ENCODE results near the gene RPS16. TPM values are rescaled to one million over a fixed set of nuclear protein-coding genes. Genes with fewer than 3 reads are reported as not detected.

The RPS16 gene
- total and polyA plus RNA-seq, 2 donors (not counting 1 experiment from before 2014, with no cell fraction given): 3,910 to 6,448 TPM

- 38% methylated on average over 8 of the region's 10 CpGs for WGBS (ENCODE audit: insufficient coverage)
These were observed 1.3 kb downstream of the RPS16 start for GRCh38 chr19:39434123-39435076.

More at GRCh38 chr19:39434123-39435076, 1.3 kb downstream of the RPS16 start:
- H3K4me2 ChIP-seq (replicated peaks; ENCODE audit: low read depth, low read length, poor library complexity, severe bottlenecking): peak overlapping the region; percentile 92
- H3K79me2 ChIP-seq (ENCODE audit: control insufficient read depth, insufficient read depth, low read length): peaks cover 49% of the 10 kb centered on the region
- intact Hi-C loops (cut with micrococcal nuclease): loop anchor here (1.0 kb wide), 1 partner anchor 43 kb away; the partner anchor contains the start of genes MED29 and PAF1
- H2AFZ ChIP-seq (ENCODE audit: insufficient read depth, low read depth, low read length, poor library complexity, severe bottlenecking): no peak overlapping the region
- CTCF ChIA-PET: interaction anchor here (1.5 to 1.8 kb wide), 5 partner anchors 11 to 43 kb away, joined by 6 to 28 read pairs (median 9); partner anchors contain the start of genes MED29, PAF1, PLEKHG2 and SUPT5H
- H3K4me3 ChIP-seq (ENCODE audit: control extremely low read depth in 1 of 5, extremely low read depth in 1 of 5, insufficient read depth in 1 of 5, low read depth in 2 of 5, low read length in 4 of 5): peak overlapping the region in 4 of 5 experiments; percentile 65 to 100 (median 86)
- H3K9ac ChIP-seq (ENCODE audit: low read length): peak overlapping the region; percentile 96
- Mint-ChIP-seq H3K27me3 (no peaks in the 10 kb centered on the region), H3K4me3 (peak overlapping the region; percentile 100), H3K4me1 (peaks cover 44% of the 10 kb centered on the region), H3K27ac (peak overlapping the region; percentile 53), H3K9me3 (ENCODE audit: insufficient read depth) (no peaks in the 10 kb centered on the region)
- DNase-seq (no peak), ATAC-seq (ENCODE audit: low read depth) (no peak)
- POLR2A ChIA-PET: interaction anchor here (0.6 to 1.9 kb wide), 11 partner anchors 8 to 99 kb away, joined by 3 to 42 read pairs (median 10); partner anchors contain the start of genes GMFG, PLEKHG2, SAMD4B and SUPT5H
- peaks cover 34% of the 10 kb centered on the region for H4K20me1 ChIP-seq (ENCODE audit: control insufficient read depth, insufficient read depth, low read length, poor library complexity, severe bottlenecking)
- H3K27me3 ChIP-seq (replicated peaks in 1 of 4; ENCODE audit: control extremely low read depth in 1 of 4, control insufficient read depth in 3 of 4, insufficient read depth in 4 of 4, low read length in 3 of 4): no peaks in the 10 kb centered on the region
- H3K9me3 ChIP-seq (ENCODE audit: control extremely low read depth in 1 of 3, control insufficient read depth in 2 of 3, insufficient read depth in 1 of 3, low read length in 2 of 3): no peaks in the 10 kb centered on the region
- peak overlapping the region in 1 of 2 donors; percentile 93 for H3K27ac ChIP-seq (ENCODE audit: low read length in 2 of 2)
- peaks cover 7 to 37% of the 10 kb centered on the region in 2 experiments for H3K36me3 ChIP-seq (replicated peaks in 1 of 2; ENCODE audit: control extremely low read depth in 1 of 2, control insufficient read depth in 1 of 2, extremely low read depth in 1 of 2, insufficient read depth in 2 of 2, low read length in 1 of 2)
- H3K4me1 ChIP-seq (ENCODE audit: control insufficient read depth in 2 of 2, insufficient read depth in 2 of 2, low read length in 2 of 2): peaks cover 23 to 33% of the 10 kb centered on the region in 2 donors
- TF ChIP-seq EZH2 (IDR thresholded peaks at IDR 0.05; ENCODE audit: borderline replicate concordance, insufficient read depth, low read depth, low read length, poor library complexity, severe bottlenecking): no peak
- TF ChIP-seq, protein P1, sequence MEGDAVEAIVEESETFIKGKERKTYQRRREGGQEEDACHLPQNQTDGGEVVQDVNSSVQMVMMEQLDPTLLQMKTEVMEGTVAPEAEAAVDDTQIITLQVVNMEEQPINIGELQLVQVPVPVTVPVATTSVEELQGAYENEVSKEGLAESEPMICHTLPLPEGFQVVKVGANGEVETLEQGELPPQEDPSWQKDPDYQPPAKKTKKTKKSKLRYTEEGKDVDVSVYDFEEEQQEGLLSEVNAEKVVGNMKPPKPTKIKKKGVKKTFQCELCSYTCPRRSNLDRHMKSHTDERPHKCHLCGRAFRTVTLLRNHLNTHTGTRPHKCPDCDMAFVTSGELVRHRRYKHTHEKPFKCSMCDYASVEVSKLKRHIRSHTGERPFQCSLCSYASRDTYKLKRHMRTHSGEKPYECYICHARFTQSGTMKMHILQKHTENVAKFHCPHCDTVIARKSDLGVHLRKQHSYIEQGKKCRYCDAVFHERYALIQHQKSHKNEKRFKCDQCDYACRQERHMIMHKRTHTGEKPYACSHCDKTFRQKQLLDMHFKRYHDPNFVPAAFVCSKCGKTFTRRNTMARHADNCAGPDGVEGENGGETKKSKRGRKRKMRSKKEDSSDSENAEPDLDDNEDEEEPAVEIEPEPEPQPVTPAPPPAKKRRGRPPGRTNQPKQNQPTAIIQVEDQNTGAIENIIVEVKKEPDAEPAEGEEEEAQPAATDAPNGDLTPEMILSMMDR (IDR thresholded peaks at IDR 0.05): no peak
